ENCODE results near the gene KLF2.

DNA sequence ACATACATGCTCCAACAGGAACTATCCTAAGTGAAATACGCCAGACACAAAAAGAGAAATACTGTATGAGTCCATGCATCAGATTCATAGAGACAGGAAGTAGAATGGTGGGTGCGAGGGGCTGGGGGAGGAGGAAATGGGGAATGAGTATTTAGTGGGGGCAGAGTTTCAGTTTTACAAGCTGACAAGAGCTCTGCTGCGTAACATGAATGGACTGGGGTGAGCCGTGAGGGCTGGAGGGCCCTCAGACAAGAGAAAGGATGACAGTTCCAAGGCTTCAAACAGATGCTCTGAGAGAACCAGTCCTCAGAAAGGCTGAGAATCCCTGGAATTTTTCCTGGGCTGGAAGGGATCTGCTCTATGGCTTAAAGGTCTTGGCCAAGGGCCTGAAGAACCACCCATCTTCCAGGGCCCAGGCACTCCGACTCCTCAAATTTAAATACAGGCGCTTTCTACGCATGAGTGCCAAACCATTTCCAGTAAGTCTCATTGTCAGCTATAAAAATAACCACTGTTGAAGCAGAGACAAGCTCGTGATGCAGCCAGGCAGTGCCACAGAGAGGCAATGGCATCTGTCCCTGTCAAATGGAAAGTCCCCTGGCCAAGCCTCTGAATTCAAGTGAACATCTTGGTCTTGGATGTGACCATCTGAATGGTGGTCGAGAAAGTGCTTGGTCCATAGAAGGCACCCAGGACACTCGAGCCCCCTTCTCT, 17.5 kb downstream of the KLF2 start:
- TF ChIP-seq, protein P1, sequence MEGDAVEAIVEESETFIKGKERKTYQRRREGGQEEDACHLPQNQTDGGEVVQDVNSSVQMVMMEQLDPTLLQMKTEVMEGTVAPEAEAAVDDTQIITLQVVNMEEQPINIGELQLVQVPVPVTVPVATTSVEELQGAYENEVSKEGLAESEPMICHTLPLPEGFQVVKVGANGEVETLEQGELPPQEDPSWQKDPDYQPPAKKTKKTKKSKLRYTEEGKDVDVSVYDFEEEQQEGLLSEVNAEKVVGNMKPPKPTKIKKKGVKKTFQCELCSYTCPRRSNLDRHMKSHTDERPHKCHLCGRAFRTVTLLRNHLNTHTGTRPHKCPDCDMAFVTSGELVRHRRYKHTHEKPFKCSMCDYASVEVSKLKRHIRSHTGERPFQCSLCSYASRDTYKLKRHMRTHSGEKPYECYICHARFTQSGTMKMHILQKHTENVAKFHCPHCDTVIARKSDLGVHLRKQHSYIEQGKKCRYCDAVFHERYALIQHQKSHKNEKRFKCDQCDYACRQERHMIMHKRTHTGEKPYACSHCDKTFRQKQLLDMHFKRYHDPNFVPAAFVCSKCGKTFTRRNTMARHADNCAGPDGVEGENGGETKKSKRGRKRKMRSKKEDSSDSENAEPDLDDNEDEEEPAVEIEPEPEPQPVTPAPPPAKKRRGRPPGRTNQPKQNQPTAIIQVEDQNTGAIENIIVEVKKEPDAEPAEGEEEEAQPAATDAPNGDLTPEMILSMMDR (IDR thresholded peaks at IDR 0.05; ENCODE audit: low read length) = no peak
- TF ChIP-seq EZH2 (IDR thresholded peaks at IDR 0.05; ENCODE audit: borderline replicate concordance, low read length) = no peak

All from OCI-LY1 (cell line).